Muscle of arm (tissue), 14 donors: ENCODE results near the gene TRAF5. TPM values are rescaled to one million over a fixed set of nuclear protein-coding genes. Genes with fewer than 3 reads are reported as not detected.
A peak's percentile ranks its signal among the peaks of the same experiment; 100 is the strongest.
"Not testable (repeated sequence)": the region's sequence is repeated elsewhere in the genome, so short reads cannot be mapped to it uniquely, and the experiment has no call there.

Experiments used
- DNase-seq: peaks from one replicate; pipeline ENCODE4 v3.0.0-alpha.2; 2013
- long read RNA-seq, 11 donors: transcript quantifications; one replicate each; lab custom pipeline, GENCODE V29; 2026
- polyA plus RNA-seq, 12 donors: library from polyadenylated mRNA; unstranded; fragments of 120-200 nt; gene quantifications; one replicate each; pipeline ENCODE4 v1.2.1, GENCODE V29; 2013; ENCODE audit not compliant: insufficient read length in 12 of 12

TRAF5 gene
- 10 to 100 TPM in 11 of 12 donors, not detected in 1; 15.4 to 41.8 (median 23.2) TPM for polyA plus RNA-seq
- long read RNA-seq, donor 1, partial matches to known transcripts = 17 of 17 reads
- long read RNA-seq, donor 1, other reads (novel, unspliced or antisense) = 0 of 17 reads
- long read RNA-seq, donor 2, partial matches to known transcripts = 0 of 6 reads
- long read RNA-seq, donor 2, other reads (novel, unspliced or antisense) = 0 of 6 reads
- long read RNA-seq, donor 3, partial matches to known transcripts = 0 of 5 reads
- long read RNA-seq, donor 3, other reads (novel, unspliced or antisense) = 0 of 5 reads
- long read RNA-seq, donor 4, partial matches to known transcripts = 0 of 1 reads
- long read RNA-seq, donor 4, other reads (novel, unspliced or antisense) = 0 of 1 reads
- long read RNA-seq, donor 5, transcript TRAF5-205 (3 exons, 3,491 nt) = major isoform, 5 of 6 reads
- long read RNA-seq, donor 5, partial matches to known transcripts = 0 of 6 reads
- long read RNA-seq, donor 5, other reads (novel, unspliced or antisense) = 0 of 6 reads
- long read RNA-seq, donor 6 = 0 reads
- long read RNA-seq, donor 7 = 0 reads
- long read RNA-seq, donor 8, partial matches to known transcripts = 0 of 4 reads
- long read RNA-seq, donor 8, other reads (novel, unspliced or antisense) = 0 of 4 reads
- long read RNA-seq, donor 9 = 0 reads
- long read RNA-seq, donor 10, partial matches to known transcripts = 0 of 1 reads
- long read RNA-seq, donor 10, other reads (novel, unspliced or antisense) = 0 of 1 reads
- long read RNA-seq, donor 11, partial matches to known transcripts = 0 of 3 reads
- long read RNA-seq, donor 11, other reads (novel, unspliced or antisense) = 0 of 3 reads

DNA sequence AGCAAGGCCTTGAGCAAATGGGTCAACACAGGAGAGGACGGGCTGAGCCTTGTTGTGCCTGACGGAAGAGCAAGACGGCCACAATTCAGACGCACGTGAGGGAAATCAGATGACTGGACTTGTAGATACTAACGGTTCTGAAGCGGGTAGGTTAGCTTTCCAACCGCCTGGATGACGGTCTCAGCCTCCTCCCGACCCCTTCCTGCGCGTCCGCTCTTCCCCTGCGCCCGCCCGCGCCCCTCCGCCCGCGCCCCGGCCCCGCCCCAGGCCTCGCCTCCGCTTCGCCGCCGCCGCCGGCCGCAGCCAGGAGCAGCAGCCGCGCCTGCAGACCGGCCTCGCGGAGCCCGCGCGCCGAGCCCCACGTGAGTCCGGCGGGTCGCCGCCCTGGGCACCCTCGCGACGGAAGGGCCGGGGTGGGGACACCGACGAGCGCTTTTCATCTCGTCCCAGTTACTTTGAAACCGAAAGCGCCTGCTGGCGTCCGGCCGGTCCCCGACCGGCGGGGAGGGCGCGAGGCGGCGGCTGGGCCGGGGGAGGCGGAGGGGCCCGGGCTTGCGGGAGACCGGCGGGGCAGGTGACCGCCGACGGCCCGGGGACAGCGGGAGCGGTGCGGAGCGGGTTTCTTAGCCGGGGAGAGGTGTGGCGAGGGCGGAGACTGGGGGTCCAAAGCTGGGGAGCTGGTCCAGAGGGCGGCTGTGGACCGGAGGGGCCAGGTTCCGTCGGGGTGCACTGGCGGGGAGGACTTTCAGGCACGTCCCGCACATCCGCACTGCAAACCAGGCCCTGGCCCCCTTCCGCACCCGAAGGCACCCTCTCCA lies at the start of gene TRAF5:
Gene TRAF5 (plus strand): TSS at position 306 of the 818 bp plus-strand sequence. CDS start 26,407 bp downstream, outside the sequence.
- DNase-seq = peak; percentile 53

GRCh38 chr1:211279340-211279739 lies 47.3 kb upstream of the TRAF5 start:
- no peak for DNase-seq

GRCh38 chr1:211280910-211281309 lies 45.7 kb upstream of the TRAF5 start:
- DNase-seq = no peak

- no peak for DNase-seq
These were observed 45.2 kb upstream of the TRAF5 start for GRCh38 chr1:211281320-211282022.

- no peak for DNase-seq
These were observed 44.6 kb upstream of the TRAF5 start for GRCh38 chr1:211282023-211282373.

- no peak for DNase-seq
These were observed 41.4 kb upstream of the TRAF5 start for GRCh38 chr1:211285196-211285595.

- peak; percentile 9 for DNase-seq
These were observed 39.4 kb upstream of the TRAF5 start for GRCh38 chr1:211287218-211287617.

- DNase-seq = no peak
These were observed 34.2 kb upstream of the TRAF5 start for GRCh38 chr1:211292411-211292810.

DNA sequence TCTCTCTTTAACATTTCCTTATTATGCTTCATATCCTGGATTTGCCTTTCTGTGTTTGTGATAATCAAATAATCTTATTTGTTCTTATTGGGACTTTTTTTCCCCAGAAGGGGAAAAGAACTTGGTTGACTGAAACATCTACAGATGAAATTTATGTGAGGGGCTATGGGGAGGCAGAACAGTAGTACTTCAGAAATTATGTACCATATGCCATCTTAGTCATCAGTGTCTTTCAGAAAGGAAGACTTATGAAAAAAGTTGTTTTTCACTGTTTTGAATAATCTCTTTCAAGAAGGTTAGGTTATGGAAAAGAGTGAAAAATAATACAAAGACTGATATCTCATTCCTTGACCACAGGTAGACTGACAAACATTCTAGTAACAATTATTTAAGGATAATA lies 30.2 kb upstream of the TRAF5 start:
- no peak for DNase-seq

GRCh38 chr1:211305044-211305443 lies 21.6 kb upstream of the TRAF5 start:
- DNase-seq = no peak

DNA sequence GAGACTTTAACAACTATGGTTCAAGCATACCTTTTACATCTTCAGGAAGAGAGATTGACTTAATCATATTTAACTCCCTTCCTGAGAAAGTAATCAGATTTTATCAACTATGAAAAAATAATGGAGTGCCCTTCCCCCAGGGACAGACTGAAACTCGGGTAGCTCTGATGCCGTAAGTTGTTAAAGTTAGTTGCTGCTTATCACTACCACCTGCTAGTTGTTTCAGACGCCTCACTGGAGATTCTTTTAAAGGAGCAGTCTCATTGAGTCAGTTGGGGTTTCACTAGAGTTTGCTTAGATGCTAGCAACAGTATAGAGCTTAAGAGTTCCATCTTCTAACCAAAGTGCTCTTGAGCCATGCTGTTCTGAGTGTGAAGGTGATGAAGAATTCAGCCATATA lies 17.0 kb upstream of the TRAF5 start:
- DNase-seq = no peak

- DNase-seq = no peak
These were observed 13.2 kb upstream of the TRAF5 start for GRCh38 chr1:211313392-211313791.

- DNase-seq = no peak
These were observed 7.9 kb upstream of the TRAF5 start for GRCh38 chr1:211318576-211319280.

- no peak for DNase-seq
These were observed 6.7 kb upstream of the TRAF5 start for GRCh38 chr1:211319892-211320291.

- DNase-seq = no peak
These were observed 5.7 kb upstream of the TRAF5 start for GRCh38 chr1:211320980-211321379.

DNA sequence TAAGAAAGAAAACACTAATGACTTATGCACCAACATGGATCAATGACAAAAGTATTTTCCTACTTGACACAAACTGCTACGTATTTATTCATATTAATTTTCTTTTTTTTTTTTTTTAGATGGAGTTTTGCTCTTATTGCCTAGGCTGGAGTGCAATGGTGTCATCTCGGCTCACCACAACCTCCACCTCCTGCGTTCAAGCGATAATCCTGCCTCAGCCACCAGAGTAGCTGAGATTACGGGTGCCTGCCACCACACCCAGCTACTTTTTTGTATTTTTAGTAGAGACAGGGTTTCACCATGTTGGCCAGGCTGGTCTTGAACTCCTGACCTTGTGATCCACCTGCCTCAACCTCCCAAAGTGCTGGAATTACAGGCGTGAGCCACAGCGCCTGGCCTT lies 5.0 kb upstream of the TRAF5 start:
- not testable (repeated sequence) for DNase-seq

GRCh38 chr1:211323156-211324063 lies 3.2 kb upstream of the TRAF5 start:
- DNase-seq = peak; percentile 65

DNA sequence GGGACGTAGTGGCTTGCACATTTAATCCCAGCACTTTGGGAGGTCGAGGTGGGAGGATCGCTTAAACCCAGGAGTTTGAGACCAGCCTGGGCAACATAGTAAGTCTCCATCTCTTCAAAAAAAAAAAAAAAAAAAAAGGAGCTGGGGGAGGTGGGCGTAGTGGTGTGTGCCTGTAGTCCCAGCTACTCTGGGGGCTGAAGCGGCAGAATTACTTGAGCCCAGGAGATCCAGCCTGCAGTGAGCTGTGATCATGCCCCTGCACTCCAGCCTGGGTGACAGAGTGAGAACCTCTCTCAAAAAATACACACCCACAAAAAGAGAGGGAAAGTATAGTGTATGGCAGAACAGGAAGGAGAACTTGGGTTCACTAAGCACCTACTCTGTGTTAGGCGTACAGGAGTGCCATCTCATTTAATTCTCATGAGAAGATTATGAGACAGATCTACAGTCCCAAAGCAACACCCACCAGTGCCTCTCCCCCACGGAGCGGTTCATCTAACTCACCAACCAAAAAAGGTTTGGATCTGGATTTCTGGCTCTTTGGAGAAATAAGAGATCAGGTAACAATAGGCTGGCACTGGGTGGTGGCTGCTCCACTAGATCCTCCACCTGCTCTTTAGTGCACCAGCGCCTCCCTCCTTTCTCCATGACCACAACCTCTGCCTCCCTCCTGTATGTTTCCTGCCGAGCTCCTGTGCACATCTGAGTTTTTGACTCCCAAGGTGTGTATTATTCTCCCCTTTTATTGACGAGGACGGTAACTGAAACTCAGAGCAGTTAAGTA lies 1.4 kb upstream of the TRAF5 start:
- no peak for DNase-seq

DNA sequence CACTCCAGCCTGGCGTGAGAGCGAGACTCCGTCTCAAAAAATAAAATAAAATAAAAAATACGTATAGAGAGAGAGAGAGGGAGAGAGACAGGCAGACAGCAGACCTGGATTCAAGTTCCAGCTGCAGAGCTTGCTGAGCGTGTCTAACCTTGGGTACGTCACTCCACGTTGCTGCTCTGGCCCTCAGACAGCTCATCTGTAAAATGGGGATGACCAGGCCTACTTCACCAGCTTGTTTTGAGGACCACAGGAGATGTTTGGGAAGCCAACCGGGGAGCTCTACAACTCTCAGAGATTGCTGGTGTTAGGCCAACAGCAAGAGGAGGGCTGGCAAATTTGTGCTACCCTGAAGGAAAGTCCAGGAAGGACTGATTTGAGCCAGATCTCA lies 499 bp upstream of the TRAF5 start:
- DNase-seq = no peak
